NT2/D1 (cell line): Measurements from ENCODE around the gene CLEC16A.

Experiments used
- YY1 ChIP-seq: IDR thresholded peaks from 2 replicates; pipeline ENCODE4 v1.6.1; 2011; ENCODE audit not compliant: insufficient read length, insufficient read depth
- ZNF274 ChIP-seq: IDR thresholded peaks from 2 replicates; pipeline ENCODE4 v1.6.1; 2011; ENCODE audit warnings: mild to moderate bottlenecking, low read depth, low read length

DNA sequence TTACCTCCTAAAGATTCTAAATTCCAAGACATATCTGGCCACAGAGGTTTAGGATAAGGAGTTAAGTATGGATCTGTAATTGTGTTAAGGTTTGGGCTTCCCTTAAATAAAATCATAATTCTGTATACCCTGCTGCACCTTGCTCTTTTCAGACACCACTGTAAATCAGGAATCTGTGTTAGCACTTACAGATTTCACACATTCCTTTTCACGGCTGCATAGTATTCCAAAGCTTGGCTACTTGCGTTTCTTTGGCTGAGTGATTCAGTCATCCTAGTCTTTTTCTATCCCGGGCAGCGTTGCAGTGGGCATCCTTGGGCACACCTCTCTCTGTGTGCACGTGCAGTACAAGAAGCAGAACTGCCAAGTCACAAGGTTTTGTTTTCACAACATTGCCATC lies 205.8 kb downstream of the CLEC16A start:
- TF ChIP-seq ZNF274 (no peak), YY1 (no peak)
